Stomach (tissue), 4 donors: ENCODE measurements around the gene TSPAN32.

Experiments
- CTCF ChIP-seq, 7 experiments: fragments of 450-650 bp in 4 of 7; fragments of 200-600 bp in 3 of 7; sonication (generic) in 3 of 7; IDR thresholded peaks; one replicate each; pipeline ENCODE4 v1.5.1; 2016 to 2019; ENCODE audit warnings: antibody characterized with exemption in 7 of 7, control low read depth in 2 of 7, mild to moderate bottlenecking in 1 of 7
- EP300 ChIP-seq: sonication (generic); formaldehyde crosslinking; IDR thresholded peaks from one replicate; pipeline ENCODE4 v1.6.1; 2017; ENCODE audit warnings: antibody characterized with exemption
- POLR2A ChIP-seq, 4 donors: fragments of 450-650 bp; IDR thresholded peaks; one replicate each; pipeline ENCODE4 v1.6.1; 2016; ENCODE audit warnings: antibody characterized with exemption in 4 of 4, control low read depth in 2 of 4, mild to moderate bottlenecking in 1 of 4, moderate library complexity in 1 of 4
- POLR2AphosphoS5 ChIP-seq, 3 donors: sonication (generic); formaldehyde crosslinking; IDR thresholded peaks; one replicate each; pipeline ENCODE4 v1.6.1; 2016; ENCODE audit warnings: antibody characterized with exemption in 3 of 3

- TF ChIP-seq CTCF (IDR thresholded peaks at IDR 0.05) (no peak), POLR2A (IDR thresholded peaks at IDR 0.05) (no peak), POLR2AphosphoS5 (IDR thresholded peaks at IDR 0.05) (no peak), EP300 (no peak)
Measured at GRCh38 chr11:2298131-2298794, 3.5 kb upstream of the TSPAN32 start.
